ENCODE measurements around the gene TMEM212.

Gene TMEM212

GRCh38 chr3:171860830-171861535 lies 17.8 kb downstream of the TMEM212 start:
- no peak for DNase-seq (ENCODE audit: insufficient read length, low spot score)
- no peak for FAIRE-seq

GRCh38 chr3:171862392-171862791 lies 19.2 kb downstream of the TMEM212 start:
- FAIRE-seq (no peak), DNase-seq (ENCODE audit: insufficient read length, low spot score) (no peak)
- TF ChIP-seq, protein P1, sequence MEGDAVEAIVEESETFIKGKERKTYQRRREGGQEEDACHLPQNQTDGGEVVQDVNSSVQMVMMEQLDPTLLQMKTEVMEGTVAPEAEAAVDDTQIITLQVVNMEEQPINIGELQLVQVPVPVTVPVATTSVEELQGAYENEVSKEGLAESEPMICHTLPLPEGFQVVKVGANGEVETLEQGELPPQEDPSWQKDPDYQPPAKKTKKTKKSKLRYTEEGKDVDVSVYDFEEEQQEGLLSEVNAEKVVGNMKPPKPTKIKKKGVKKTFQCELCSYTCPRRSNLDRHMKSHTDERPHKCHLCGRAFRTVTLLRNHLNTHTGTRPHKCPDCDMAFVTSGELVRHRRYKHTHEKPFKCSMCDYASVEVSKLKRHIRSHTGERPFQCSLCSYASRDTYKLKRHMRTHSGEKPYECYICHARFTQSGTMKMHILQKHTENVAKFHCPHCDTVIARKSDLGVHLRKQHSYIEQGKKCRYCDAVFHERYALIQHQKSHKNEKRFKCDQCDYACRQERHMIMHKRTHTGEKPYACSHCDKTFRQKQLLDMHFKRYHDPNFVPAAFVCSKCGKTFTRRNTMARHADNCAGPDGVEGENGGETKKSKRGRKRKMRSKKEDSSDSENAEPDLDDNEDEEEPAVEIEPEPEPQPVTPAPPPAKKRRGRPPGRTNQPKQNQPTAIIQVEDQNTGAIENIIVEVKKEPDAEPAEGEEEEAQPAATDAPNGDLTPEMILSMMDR (IDR thresholded peaks at IDR 0.05; ENCODE audit: insufficient read depth, missing control alignments): no peak

More at GRCh38 chr3:171860830-171861535, 17.8 kb downstream of the TMEM212 start:
- TF ChIP-seq, protein P1 (IDR thresholded peaks at IDR 0.05; ENCODE audit: insufficient read depth, missing control alignments): no peak

DNA sequence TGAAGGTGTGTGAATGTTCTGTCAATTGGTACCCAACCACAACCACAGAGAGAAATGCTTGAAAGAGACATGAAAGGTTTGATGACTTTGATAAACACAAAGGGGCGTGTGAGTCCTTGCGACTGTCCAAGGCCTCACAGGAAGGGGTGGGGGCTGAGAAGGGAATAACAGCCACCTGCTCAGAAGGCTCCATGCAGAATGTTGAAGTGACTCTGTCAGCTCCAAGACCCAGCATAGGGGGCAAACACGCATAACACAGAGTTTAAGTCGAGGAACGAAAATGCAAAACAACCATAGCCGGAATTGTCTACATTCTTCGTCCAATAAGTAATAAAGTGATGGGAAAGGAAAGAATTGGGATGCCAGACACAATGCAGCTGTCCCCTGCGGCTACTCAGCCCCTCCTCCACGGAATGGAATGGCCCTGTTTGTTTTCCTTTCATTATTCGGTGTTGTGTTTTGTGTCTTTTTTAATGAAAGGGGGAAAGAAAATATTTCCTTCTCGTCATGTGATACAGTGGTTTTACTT lies 19.9 kb downstream of the TMEM212 start:
- TF ChIP-seq, protein P1 (IDR thresholded peaks at IDR 0.05; ENCODE audit: insufficient read depth, missing control alignments): no peak
- no peak for DNase-seq (ENCODE audit: insufficient read length, low spot score)
- FAIRE-seq: no peak

GRCh38 chr3:171863920-171864319 lies 20.8 kb downstream of the TMEM212 start:
- FAIRE-seq (no peak), DNase-seq (ENCODE audit: insufficient read length, low spot score) (no peak)
- TF ChIP-seq, protein P1 (IDR thresholded peaks at IDR 0.05; ENCODE audit: insufficient read depth, missing control alignments): no peak

GRCh38 chr3:171865191-171865865 lies 22.2 kb downstream of the TMEM212 start:
- TF ChIP-seq, protein P1 (IDR thresholded peaks at IDR 0.05; ENCODE audit: insufficient read depth, missing control alignments): no peak
- FAIRE-seq: no peak
- no peak for DNase-seq (ENCODE audit: insufficient read length, low spot score)

DNA sequence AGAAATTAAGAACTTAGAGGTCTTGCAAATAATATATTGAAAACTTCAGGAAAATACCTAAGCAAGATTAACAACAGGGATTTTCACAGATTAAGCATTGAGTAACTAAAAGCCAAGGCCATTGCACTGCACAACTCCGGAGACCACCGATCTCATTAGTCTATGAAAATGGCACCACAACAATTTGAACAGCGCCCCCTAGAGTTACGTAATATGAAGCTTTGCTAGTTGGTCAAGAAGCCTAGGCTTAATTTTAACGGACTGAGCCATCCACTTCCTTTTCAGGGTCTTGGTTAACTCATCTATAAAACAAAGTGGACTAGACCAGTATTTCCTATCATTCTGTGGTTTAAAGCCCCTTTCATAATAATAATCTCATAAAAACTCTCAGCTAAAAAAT lies 24.8 kb downstream of the TMEM212 start:
- TF ChIP-seq, protein P1 (IDR thresholded peaks at IDR 0.05; ENCODE audit: insufficient read depth, missing control alignments): no peak
- DNase-seq (ENCODE audit: insufficient read length, low spot score) (no peak), FAIRE-seq (no peak)

Data from D721Med (cell line).